Suprapubic skin (tissue), 3 donors: Measurements from ENCODE around the gene LAPTM5.

ENCODE experiments used
- POLR2A ChIP-seq, 2 donors: fragments of 450-650 bp; IDR thresholded peaks; one replicate each; pipeline ENCODE4 v1.6.1; 2017; ENCODE audit warnings: antibody characterized with exemption in 2 of 2, mild to moderate bottlenecking in 2 of 2, moderate library complexity in 2 of 2
- TF ChIP-seq, protein P1 (sequence below), 2 donors: fragments of 200-600 bp in 1 of 2; fragments of 450-650 bp in 1 of 2; sonication (generic) in 1 of 2; IDR thresholded peaks; one replicate each; pipeline ENCODE4 v1.5.1; 2016 to 2019; ENCODE audit warnings: antibody characterized with exemption in 2 of 2, mild to moderate bottlenecking in 1 of 2, moderate library complexity in 1 of 2

- TF ChIP-seq, protein P1, sequence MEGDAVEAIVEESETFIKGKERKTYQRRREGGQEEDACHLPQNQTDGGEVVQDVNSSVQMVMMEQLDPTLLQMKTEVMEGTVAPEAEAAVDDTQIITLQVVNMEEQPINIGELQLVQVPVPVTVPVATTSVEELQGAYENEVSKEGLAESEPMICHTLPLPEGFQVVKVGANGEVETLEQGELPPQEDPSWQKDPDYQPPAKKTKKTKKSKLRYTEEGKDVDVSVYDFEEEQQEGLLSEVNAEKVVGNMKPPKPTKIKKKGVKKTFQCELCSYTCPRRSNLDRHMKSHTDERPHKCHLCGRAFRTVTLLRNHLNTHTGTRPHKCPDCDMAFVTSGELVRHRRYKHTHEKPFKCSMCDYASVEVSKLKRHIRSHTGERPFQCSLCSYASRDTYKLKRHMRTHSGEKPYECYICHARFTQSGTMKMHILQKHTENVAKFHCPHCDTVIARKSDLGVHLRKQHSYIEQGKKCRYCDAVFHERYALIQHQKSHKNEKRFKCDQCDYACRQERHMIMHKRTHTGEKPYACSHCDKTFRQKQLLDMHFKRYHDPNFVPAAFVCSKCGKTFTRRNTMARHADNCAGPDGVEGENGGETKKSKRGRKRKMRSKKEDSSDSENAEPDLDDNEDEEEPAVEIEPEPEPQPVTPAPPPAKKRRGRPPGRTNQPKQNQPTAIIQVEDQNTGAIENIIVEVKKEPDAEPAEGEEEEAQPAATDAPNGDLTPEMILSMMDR (IDR thresholded peaks at IDR 0.05): no peak
- no peak for TF ChIP-seq POLR2A (IDR thresholded peaks at IDR 0.05)
These were observed 16.2 kb downstream of the LAPTM5 start for GRCh38 chr1:30741239-30741894.
